HCT116 (cell line): Measurements from ENCODE around the gene TMTC2. TPM values are rescaled to one million over a fixed set of nuclear protein-coding genes. Genes with fewer than 3 reads are reported as not detected.

Experiments
- ATAC-seq: fragments of 200-7000 bp; cut with Tn5 transposase; 2 replicates; pipeline ENCODE4 v1.9.1; 2020; ENCODE audit warnings: mild to moderate bottlenecking, moderate library complexity
- BruUV-seq: library from RNA; stranded (reverse); fragments of 400-500 nt; replicated peaks from 2 replicates; lab custom pipeline; 2021; lab: Mats Ljungman, UMichigan
- CTCF ChIA-PET: fragments of 300-600 bp; sonication (Branson Sonifier 250); formaldehyde crosslinking; loops from one replicate; lab custom pipeline; 2021; ENCODE audit warnings: antibody characterized with exemption; lab: Charles Lee
- POLR2A ChIA-PET: fragments of 300-600, 350-600 bp; sonication (Branson Sonifier 250); formaldehyde crosslinking; loops from one replicate; lab custom pipeline; 2021; ENCODE audit warnings: antibody characterized with exemption; lab: Charles Lee
- RAD21 ChIA-PET, 2 experiments: fragments of 300-600 bp; sonication (Branson Sonifier 250); formaldehyde crosslinking; loops; one replicate each; lab custom pipeline; 2023; ENCODE audit warnings: low total read pairs in 2 of 2; ENCODE audit not compliant: uncharacterized antibody in 2 of 2, unreplicated experiment in 2 of 2, low non-redundant PET in 1 of 2; lab: Charles Lee
- DNase-seq: peaks from one replicate; pipeline ENCODE4 v3.0.0-alpha.2; 2010; ENCODE audit warnings: low read depth, low spot score
- H2AFZ ChIP-seq: fragments of 200-600 bp; shearing (Covaris generic), sonication (generic); 2 replicates; pipeline ENCODE4 v1.6.1; 2017; ENCODE audit warnings: low read depth, mixed run types, mixed read lengths, antibody characterized with exemption, low read length; ENCODE audit not compliant: poor library complexity, severe bottlenecking
- H3K27ac ChIP-seq: 2 replicates; pipeline ENCODE4 v1.5.1; 2012; ENCODE audit warnings: low read depth, low read length
- H3K27me3 ChIP-seq: fragments of 200-600 bp; sonication (generic); 2 replicates; pipeline ENCODE4 v1.6.1; 2016; ENCODE audit warnings: mixed run types, low read length, mixed read lengths; ENCODE audit not compliant: insufficient read depth
- H3K36me3 ChIP-seq, 2 experiments: fragments of 200-500 bp in 1 of 2; fragments of 200-600 bp in 1 of 2; sonication (Bioruptor generic) in 1 of 2; sonication (generic) in 1 of 2; 2 replicates each; pipeline versions ENCODE4 v1.5.1 to v1.6.1; 2014 to 2016; ENCODE audit warnings: low read length in 2 of 2, inconsistent platforms in 1 of 2, mixed read lengths in 1 of 2, mixed run types in 1 of 2; ENCODE audit not compliant: insufficient read depth in 2 of 2, control insufficient read depth in 1 of 2
- H3K4me1 ChIP-seq, 2 experiments: fragments of 200-600 bp in 1 of 2; sonication (generic) in 1 of 2; 2 replicates each; pipeline versions ENCODE4 v1.5.1 to v1.6.1; 2012 to 2017; ENCODE audit warnings: low read length in 2 of 2, inconsistent platforms in 1 of 2, mild to moderate bottlenecking in 1 of 2, mixed read lengths in 1 of 2, mixed run types in 1 of 2, moderate library complexity in 1 of 2; ENCODE audit not compliant: insufficient read depth in 2 of 2, control insufficient read depth in 1 of 2
- H3K4me2 ChIP-seq: fragments of 200-600 bp; sonication (generic); 2 replicates; pipeline ENCODE4 v1.6.1; 2017; ENCODE audit warnings: mixed run types, low read length, mixed read lengths
- H3K4me3 ChIP-seq, 2 experiments: fragments of 200-600 bp in 1 of 2; sonication (generic) in 1 of 2; replicated peaks in 1 of 2; 2 replicates each; pipeline ENCODE4 v1.5.1; 2011 to 2016; ENCODE audit warnings: low read length in 2 of 2, control low read depth in 1 of 2, low read depth in 1 of 2, mild to moderate bottlenecking in 1 of 2, mixed read lengths in 1 of 2, mixed run types in 1 of 2
- H3K79me2 ChIP-seq: fragments of 200-600 bp; sonication (generic); 2 replicates; pipeline ENCODE4 v1.6.1; 2017; ENCODE audit warnings: mild to moderate bottlenecking, mixed run types, low read length, moderate library complexity, mixed read lengths; ENCODE audit not compliant: insufficient read depth
- H3K9ac ChIP-seq: fragments of 200-600 bp; sonication (generic); 2 replicates; pipeline ENCODE4 v1.6.1; 2016; ENCODE audit warnings: low read length, mixed read lengths
- H3K9me2 ChIP-seq: fragments of 200-600 bp; sonication (generic), shearing (Covaris generic); 2 replicates; pipeline ENCODE4 v1.6.1; 2017; ENCODE audit warnings: mixed run types, mild to moderate bottlenecking, moderate library complexity; ENCODE audit not compliant: insufficient read depth
- H3K9me3 ChIP-seq, 2 experiments: fragments of 200-500 bp in 1 of 2; fragments of 200-600 bp in 1 of 2; sonication (Bioruptor generic) in 1 of 2; sonication (generic) in 1 of 2; 2 replicates each; pipeline ENCODE4 v1.6.1; 2014 to 2017; ENCODE audit warnings: low read length in 2 of 2, mixed read lengths in 2 of 2, inconsistent platforms in 1 of 2, low read depth in 1 of 2, mild to moderate bottlenecking in 1 of 2, mixed run types in 1 of 2, moderate library complexity in 1 of 2; ENCODE audit not compliant: control insufficient read depth in 1 of 2, insufficient read depth in 1 of 2
- H4K20me1 ChIP-seq: fragments of 200-600 bp; sonication (generic), shearing (Covaris generic); 2 replicates; pipeline ENCODE4 v1.6.1; 2017; ENCODE audit warnings: mixed run types, mild to moderate bottlenecking, moderate library complexity; ENCODE audit not compliant: insufficient read depth
- CTCF ChIP-seq, 3 experiments: fragments of 200-600 bp in 1 of 3; sonication (generic) in 1 of 3; IDR thresholded peaks in 2 of 3; conservative IDR thresholded peaks in 1 of 3; 2 replicates each; pipeline ENCODE4 v1.5.1; 2012 to 2017; ENCODE audit warnings: low read depth in 2 of 3, low read length in 2 of 3, antibody characterized with exemption in 1 of 3, borderline replicate concordance in 1 of 3, control low read depth in 1 of 3, mild to moderate bottlenecking in 1 of 3, mixed read lengths in 1 of 3, mixed run types in 1 of 3, moderate library complexity in 1 of 3; ENCODE audit not compliant: insufficient read depth in 1 of 3
- POLR2AphosphoS5 ChIP-seq: IDR thresholded peaks from 2 replicates; pipeline ENCODE4 v1.6.1; 2011; ENCODE audit warnings: mild to moderate bottlenecking, low read depth, low read length, moderate library complexity
- REST ChIP-seq: IDR thresholded peaks from 2 replicates; pipeline ENCODE4 v1.6.1; 2012; ENCODE audit warnings: low read depth
- ZNF274 ChIP-seq: fragments of 200-500 bp; sonication (Bioruptor generic); IDR thresholded peaks from 2 replicates; pipeline ENCODE4 v1.6.1; 2014; ENCODE audit warnings: mild to moderate bottlenecking, low read depth, low read length, inconsistent platforms
- intact Hi-C: fragments of 100-400 bp; cut with micrococcal nuclease; formaldehyde crosslinking; loops from 2 replicates; pipeline ENCODE4 v1.10.0; 2022
- total RNA-seq: library from RNA; stranded (reverse); gene quantifications from one replicate; pipeline ENCODE4 v1.2.1, GENCODE V29; 2021; ENCODE audit not compliant: unreplicated experiment

Gene TMTC2
- total RNA-seq, 1 experiment from 2014 or later, result 11.5 TPM

- TF ChIP-seq REST, result no peak
- no peak for TF ChIP-seq ZNF274
- TF ChIP-seq POLR2AphosphoS5, result no peak
Measured at GRCh38 chr12:82862069-82862841, 175.5 kb downstream of the TMTC2 start (continued).

GRCh38 chr12:82862876-82863649 lies 176.4 kb downstream of the TMTC2 start:
- Histone ChIP-seq H3K4me3 (no peak overlapping the region), H3K36me3 (no peaks in the 10 kb centered on the region), H4K20me1 (no peaks in the 10 kb centered on the region), H3K9me3 (no peaks in the 10 kb centered on the region), H3K79me2 (no peaks in the 10 kb centered on the region), H3K9me2 (no peaks in the 10 kb centered on the region), H3K27ac (no peak overlapping the region), H2AFZ (no peak overlapping the region), H3K27me3 (no peaks in the 10 kb centered on the region), H3K9ac (no peak overlapping the region), H3K4me1 (peaks cover 3 to 11% of the 10 kb centered on the region in 2 experiments), H3K4me2 (no peak overlapping the region)
- ChIA-PET RAD21 (no interaction called here), CTCF (no interaction called here), POLR2A (no interaction called here)
- DNase-seq (no peak), ATAC-seq (no peak)
- BruUV-seq, result no TSS peak
- intact Hi-C loops, result no loop called here
- no peak for TF ChIP-seq CTCF (IDR thresholded peaks at IDR 0.05 in 2 of 3, conservative IDR thresholded peaks at IDR 0.05 in 1 of 3; ENCODE audit: borderline replicate concordance in 1 of 3, insufficient read depth in 1 of 3, low read depth in 2 of 3, low read length in 2 of 3)
- no peak for TF ChIP-seq REST
